Gastrocnemius medialis (tissue), 4 donors: ENCODE results near the gene SPTLC2. TPM values are rescaled to one million over a fixed set of nuclear protein-coding genes. Genes with fewer than 3 reads are reported as not detected.

Source experiments
- ATAC-seq, 2 donors: fragments of 150-250 bp; one replicate each; pipeline ENCODE4 v1.9.1; 2016
- DNase-seq, 2 donors: peaks; one replicate each; pipeline ENCODE4 v3.0.0-alpha.2; 2019
- H3K27ac ChIP-seq, 4 donors: fragments of 200-600 bp; sonication (generic); 1 replicate in 1 of 4; 2 replicates in 3 of 4; pipeline ENCODE4 v1.5.1; 2016 to 2018; ENCODE audit warnings: mild to moderate bottlenecking in 2 of 4, moderate library complexity in 1 of 4
- H3K27me3 ChIP-seq, 3 donors: fragments of 200-600 bp; sonication (generic) in 2 of 3; 1 replicate in 1 of 3; 2 replicates in 2 of 3; pipeline versions ENCODE4 v1.5.1 to v1.6.0; 2016 to 2019; ENCODE audit warnings: mild to moderate bottlenecking in 1 of 3, moderate library complexity in 1 of 3
- H3K36me3 ChIP-seq, 2 donors: fragments of 200-600 bp; sonication (generic) in 1 of 2; one replicate each; pipeline ENCODE4 v1.5.1; 2017 to 2018
- H3K4me1 ChIP-seq, 2 donors: fragments of 200-600 bp; sonication (generic) in 1 of 2; one replicate each; pipeline ENCODE4 v1.5.1; 2016 to 2017; ENCODE audit warnings: mild to moderate bottlenecking in 2 of 2
- H3K4me3 ChIP-seq, 4 donors: fragments of 200-600 bp; sonication (generic) in 3 of 4; 1 replicate in 1 of 4; 2 replicates in 3 of 4; pipeline ENCODE4 v1.5.1; 2016 to 2019; ENCODE audit warnings: mild to moderate bottlenecking in 2 of 4
- H3K9me3 ChIP-seq, 3 donors: fragments of 200-600 bp; sonication (generic) in 2 of 3; 1 replicate in 1 of 3; 2 replicates in 2 of 3; pipeline ENCODE4 v1.5.1; 2016 to 2019
- POLR2A ChIP-seq, 2 donors: fragments of 450-650 bp; IDR thresholded peaks; one replicate each; pipeline ENCODE4 v1.6.1; 2017; ENCODE audit warnings: antibody characterized with exemption in 2 of 2, mild to moderate bottlenecking in 2 of 2, moderate library complexity in 2 of 2
- in situ Hi-C, 4 donors: fragments of 200-750 bp; cut with MboI; loops; one replicate each; pipeline versions ENCODE4 v1.15.0 to v1.8.0; 2017; ENCODE audit warnings: low sequenced_read_pairs in 4 of 4
- intact Hi-C: fragments of 100-400 bp; cut with DNase I; formaldehyde crosslinking; loops from one replicate; pipeline ENCODE4 v1.15.1; 2023; ENCODE audit warnings: low total_unique reads
- total RNA-seq, 4 donors: library from RNA; depleted of rRNA; stranded (reverse); fragments of >200 nt; gene quantifications; one replicate each; pipeline versions ENCODE4 v1.1.0 to v1.2.3, GENCODE V29; 2016
- TF ChIP-seq, protein P1 (sequence below), 5 experiments: fragments of 450-650 bp in 3 of 5; fragments of 200-600 bp in 2 of 5; sonication (generic) in 2 of 5; IDR thresholded peaks in 4 of 5; conservative IDR thresholded peaks in 1 of 5; 1 replicate in 4 of 5; 2 replicates in 1 of 5; pipeline ENCODE4 v1.5.1; 2016 to 2019; ENCODE audit warnings: antibody characterized with exemption in 5 of 5, mild to moderate bottlenecking in 3 of 5, moderate library complexity in 3 of 5

Gene SPTLC2
- total RNA-seq, 4 donors from 2014 or later = 6.5 to 10.4 (median 7.0) TPM

DNA sequence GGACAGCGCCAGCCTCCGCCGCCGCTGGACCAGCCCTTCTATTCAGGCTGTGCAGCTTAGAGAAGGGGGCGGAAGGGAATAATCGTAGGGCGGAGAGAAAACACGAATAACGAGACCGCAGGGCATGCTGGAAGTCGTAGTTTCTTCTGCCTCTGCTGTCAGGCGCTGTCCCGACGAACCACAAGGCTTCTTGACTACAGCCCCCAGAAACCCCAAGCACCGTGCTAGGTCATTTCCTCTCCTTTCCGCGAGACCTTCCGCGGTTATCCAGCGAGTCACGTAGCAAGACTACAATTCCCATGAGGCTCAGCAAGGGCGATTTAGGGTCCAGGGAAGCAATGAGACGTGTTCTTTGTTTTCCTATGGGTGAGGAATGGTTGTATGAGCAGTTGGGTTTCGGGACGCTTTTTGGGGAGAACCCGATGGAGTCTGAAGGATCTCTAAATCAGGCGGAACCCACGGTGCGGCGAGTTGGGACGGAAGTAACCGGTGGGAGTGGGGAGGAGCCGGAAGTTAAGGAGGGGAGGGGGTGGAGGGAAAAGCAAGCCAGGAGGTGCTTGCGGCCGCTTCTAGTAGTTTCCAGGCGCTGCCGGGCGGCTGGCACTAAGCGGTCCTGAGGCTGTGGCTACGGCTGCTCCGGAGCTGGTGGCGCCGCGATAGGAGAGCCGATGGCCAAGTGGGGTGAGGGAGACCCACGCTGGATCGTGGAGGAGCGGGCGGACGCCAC lies 158.8 kb downstream of the SPTLC2 start, which contains the start of the genes AHSA1 and VIPAS39:
TSS of gene AHSA1 (plus strand) at position 572 of the 727 bp plus-strand sequence. CDS start at position 669, 97 bp downstream.
TSS of gene VIPAS39 (minus strand) at position 80 of the 727 bp plus-strand sequence. CDS start 3,499 bp downstream, outside the sequence.
- Histone ChIP-seq H3K4me1 (peaks cover 23 to 25% of the 10 kb centered on the region in 2 donors), H3K27ac (peak within 1 kb of the TSS; percentile 89 to 97 (median 95)), H3K9me3 (no peaks in the 10 kb centered on the region), H3K36me3 (peaks cover 0 to 41% of the 10 kb centered on the region in 2 donors), H3K4me3 (peak within 1 kb of the TSS; percentile 90 to 96 (median 94)), H3K27me3 (no peaks in the 10 kb centered on the region)
- peak; percentile 98 to 99 for ATAC-seq
- TF ChIP-seq, protein P1, sequence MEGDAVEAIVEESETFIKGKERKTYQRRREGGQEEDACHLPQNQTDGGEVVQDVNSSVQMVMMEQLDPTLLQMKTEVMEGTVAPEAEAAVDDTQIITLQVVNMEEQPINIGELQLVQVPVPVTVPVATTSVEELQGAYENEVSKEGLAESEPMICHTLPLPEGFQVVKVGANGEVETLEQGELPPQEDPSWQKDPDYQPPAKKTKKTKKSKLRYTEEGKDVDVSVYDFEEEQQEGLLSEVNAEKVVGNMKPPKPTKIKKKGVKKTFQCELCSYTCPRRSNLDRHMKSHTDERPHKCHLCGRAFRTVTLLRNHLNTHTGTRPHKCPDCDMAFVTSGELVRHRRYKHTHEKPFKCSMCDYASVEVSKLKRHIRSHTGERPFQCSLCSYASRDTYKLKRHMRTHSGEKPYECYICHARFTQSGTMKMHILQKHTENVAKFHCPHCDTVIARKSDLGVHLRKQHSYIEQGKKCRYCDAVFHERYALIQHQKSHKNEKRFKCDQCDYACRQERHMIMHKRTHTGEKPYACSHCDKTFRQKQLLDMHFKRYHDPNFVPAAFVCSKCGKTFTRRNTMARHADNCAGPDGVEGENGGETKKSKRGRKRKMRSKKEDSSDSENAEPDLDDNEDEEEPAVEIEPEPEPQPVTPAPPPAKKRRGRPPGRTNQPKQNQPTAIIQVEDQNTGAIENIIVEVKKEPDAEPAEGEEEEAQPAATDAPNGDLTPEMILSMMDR (IDR thresholded peaks at IDR 0.05 in 4 of 5, conservative IDR thresholded peaks at IDR 0.05 in 1 of 5) = peak in 1 of 5 experiments; percentile 8
- peak; percentile 78 to 82 for TF ChIP-seq POLR2A (IDR thresholded peaks at IDR 0.05)
- intact Hi-C loops (loop anchor here (1.0 to 5.0 kb wide), 6 partner anchors 136 to 640 kb away; partner anchors contain the start of genes ADCK1, GSTZ1 and SPTLC2), in situ Hi-C loops (loop anchor here (10.0 to 25.0 kb wide), 3 partner anchors 247 to 345 kb away; partner anchors contain the start of genes ALKBH1 (in 4 of the 4) and SLIRP (in 4 of the 4))
- peak; percentile 97 to 98 for DNase-seq

DNA sequence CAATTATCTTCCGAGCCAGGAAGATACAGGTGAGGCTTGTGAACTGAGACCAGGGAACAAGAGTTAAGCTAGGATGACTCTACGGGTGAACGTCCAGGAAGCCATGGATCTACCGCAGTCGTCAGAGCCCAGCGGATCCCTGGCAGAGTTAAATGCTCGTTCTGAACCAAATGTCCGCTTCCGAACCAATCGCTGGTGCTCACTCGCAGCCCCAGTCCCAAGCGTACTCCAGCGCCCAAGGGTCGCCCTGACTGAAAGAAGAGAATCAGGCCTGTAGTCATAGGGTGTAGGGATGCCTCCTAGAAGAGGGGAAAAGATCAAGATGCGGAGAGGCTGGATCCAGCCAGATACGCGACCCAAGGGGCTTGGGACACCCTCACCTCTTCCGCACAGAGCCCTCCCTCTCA lies 159.3 kb downstream of the SPTLC2 start:
- H3K4me1 ChIP-seq = peaks cover 23 to 25% of the 10 kb centered on the region in 2 donors
- in situ Hi-C loops = loop anchor here (10.0 to 25.0 kb wide), 3 partner anchors 248 to 345 kb away; partner anchors contain the start of genes ALKBH1 (in 4 of the 4) and SLIRP (in 4 of the 4)

More for the DNA sequence above, 159.3 kb downstream of the SPTLC2 start:
- Histone ChIP-seq H3K4me3 (peak overlapping the region; percentile 90 to 96 (median 94)), H3K27me3 (no peaks in the 10 kb centered on the region), H3K27ac (peak overlapping the region; percentile 89 to 97 (median 95)), H3K36me3 (peaks cover 0 to 37% of the 10 kb centered on the region in 2 donors), H3K9me3 (no peaks in the 10 kb centered on the region)
- intact Hi-C loops = loop anchor here (1.0 to 5.0 kb wide), 4 partner anchors 136 to 640 kb away; partner anchors contain the start of genes ADCK1 and GSTZ1
- peak; percentile 7 to 24 for ATAC-seq
- DNase-seq = no peak
- TF ChIP-seq POLR2A (IDR thresholded peaks at IDR 0.05) = peak in 1 of 2 donors; percentile 58
- TF ChIP-seq, protein P1 (IDR thresholded peaks at IDR 0.05 in 4 of 5, conservative IDR thresholded peaks at IDR 0.05 in 1 of 5) = no peak

Other genes with a start within 250 kb of the SPTLC2 start
- gene TMED8, start 239.5 kb downstream of the SPTLC2 start, total RNA-seq = 1 to 10 TPM; 3.0 to 5.2 (median 4.3) TPM
- gene SAMD15, start 239.3 kb downstream of the SPTLC2 start, total RNA-seq = under 1 TPM in 1 of 4 donors, not detected in 3; 0.11 TPM
- not detected for gene NOXRED1, start 193.1 kb downstream of the SPTLC2 start, total RNA-seq
- gene VIPAS39, start 159.0 kb downstream of the SPTLC2 start, total RNA-seq = 10 to 100 TPM in 3 of 4 donors, 1 to 10 TPM in 1; 8.8 to 19.6 (median 17.6) TPM
- gene AHSA1, start 158.5 kb downstream of the SPTLC2 start, total RNA-seq = 100 to 1,000 TPM; 112 to 200 (median 165) TPM
- not detected for gene ISM2, start 117.8 kb downstream of the SPTLC2 start, total RNA-seq
- gene ALKBH1, start 91.4 kb upstream of the SPTLC2 start, total RNA-seq = 10 to 100 TPM; 12.2 to 16.2 (median 13.6) TPM
- 100 to 1,000 TPM; 293 to 550 (median 332) TPM for gene SLIRP, start 91.5 kb upstream of the SPTLC2 start, total RNA-seq
- 10 to 100 TPM; 47.1 to 59.7 (median 54.4) TPM for gene SNW1, start 144.5 kb upstream of the SPTLC2 start, total RNA-seq
- gene ADCK1, start 183.5 kb upstream of the SPTLC2 start, total RNA-seq = 10 to 100 TPM in 1 of 4 donors, 1 to 10 TPM in 3; 3.5 to 11.0 (median 5.5) TPM